Osteocyte (in vitro differentiated cells): Measurements from ENCODE around the gene MCTP2. TPM values are rescaled to one million over a fixed set of nuclear protein-coding genes. Genes with fewer than 3 reads are reported as not detected.

ENCODE experiments used
- DNase-seq: peaks from one replicate; pipeline ENCODE4 v3.0.0; 2021; ENCODE audit warnings: mixed read lengths; ENCODE audit not compliant: unreplicated experiment; ENCODE audit errors: extremely low spot score
- H3K27ac Mint-ChIP-seq: one replicate; pipeline ENCODE4 v1.8.0; 2021; ENCODE audit warnings: mild to moderate bottlenecking, mixed read lengths; ENCODE audit not compliant: unreplicated experiment
- H3K27me3 Mint-ChIP-seq: one replicate; pipeline ENCODE4 v1.8.0; 2021; ENCODE audit warnings: mixed read lengths; ENCODE audit not compliant: unreplicated experiment
- H3K36me3 Mint-ChIP-seq: one replicate; pipeline ENCODE4 v1.8.0; 2021; ENCODE audit warnings: mixed read lengths; ENCODE audit not compliant: unreplicated experiment
- H3K4me1 Mint-ChIP-seq: one replicate; pipeline ENCODE4 v1.8.0; 2021; ENCODE audit warnings: mixed read lengths; ENCODE audit not compliant: unreplicated experiment
- H3K4me3 Mint-ChIP-seq: one replicate; pipeline ENCODE4 v1.8.0; 2021; ENCODE audit warnings: mild to moderate bottlenecking, moderate library complexity, mixed read lengths; ENCODE audit not compliant: unreplicated experiment
- H3K9me3 Mint-ChIP-seq: one replicate; pipeline ENCODE4 v1.8.0; 2021; ENCODE audit warnings: mixed read lengths; ENCODE audit not compliant: unreplicated experiment
- CTCF ChIP-seq: fragments of 200-600 bp; sonication (generic); IDR thresholded peaks from 2 replicates; pipeline ENCODE4 v1.5.0; 2021; ENCODE audit warnings: antibody characterized with exemption, mild to moderate bottlenecking, moderate library complexity
- total RNA-seq: library from RNA; stranded (reverse); gene quantifications from 2 replicates; pipeline ENCODE4 v1.2.1, GENCODE V29; 2021

The MCTP2 gene
- total RNA-seq, 1 donor from 2014 or later, result 0.32 TPM

DNA sequence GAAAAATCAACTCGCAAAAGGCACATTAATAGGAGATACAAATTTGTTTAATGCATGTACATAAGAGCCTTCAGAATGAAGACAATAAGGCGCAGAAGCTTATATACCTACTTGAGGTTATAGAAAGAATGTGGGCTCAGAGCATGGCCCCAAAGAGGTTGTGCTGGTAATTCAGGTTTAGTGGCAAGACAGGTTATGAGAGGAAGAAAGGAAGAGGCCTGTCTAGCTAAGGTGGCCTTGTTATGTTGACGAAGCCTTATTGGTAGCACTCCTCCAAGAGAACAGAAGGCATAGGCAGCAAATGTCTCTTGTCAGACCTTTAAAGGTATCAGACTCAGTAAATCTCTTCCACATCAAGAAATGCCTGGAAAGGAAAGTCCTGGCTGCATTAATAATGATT lies 290.8 kb downstream of the MCTP2 start:
- Mint-ChIP-seq H3K4me3 (no peak overlapping the region), H3K9me3 (peaks cover 22% of the 10 kb centered on the region), H3K27me3 (no peaks in the 10 kb centered on the region), H3K4me1 (no peaks in the 10 kb centered on the region), H3K36me3 (no peaks in the 10 kb centered on the region), H3K27ac (no peak overlapping the region)
- no peak for TF ChIP-seq CTCF
- no peak for DNase-seq

DNA sequence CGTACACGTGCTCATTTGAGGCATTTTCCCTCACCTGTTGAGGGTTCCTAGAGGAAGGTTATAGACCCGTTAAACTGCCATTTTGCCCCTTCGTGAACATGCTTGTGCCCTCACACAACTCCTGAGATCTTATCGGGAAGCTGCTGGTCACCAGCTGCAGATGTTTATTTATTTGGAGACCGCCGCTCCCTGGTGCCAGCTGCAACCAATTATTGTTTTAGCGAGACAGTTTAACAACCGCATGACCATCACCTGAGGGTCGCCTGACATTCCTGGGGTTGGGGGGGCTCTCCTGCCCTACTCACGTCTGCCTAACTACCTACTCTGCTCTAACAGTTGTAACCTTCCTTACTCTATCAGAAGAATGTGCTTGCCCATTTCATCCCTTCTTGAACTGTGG lies 292.5 kb downstream of the MCTP2 start:
- no peak for TF ChIP-seq CTCF
- H3K36me3 Mint-ChIP-seq, result no peaks in the 10 kb centered on the region
- no peaks in the 10 kb centered on the region for H3K4me1 Mint-ChIP-seq
- H3K9me3 Mint-ChIP-seq, result peaks cover 26% of the 10 kb centered on the region
- H3K27me3 Mint-ChIP-seq, result no peaks in the 10 kb centered on the region
- H3K4me3 Mint-ChIP-seq, result no peak overlapping the region
- no peak for DNase-seq
- H3K27ac Mint-ChIP-seq, result no peak overlapping the region

- Mint-ChIP-seq H3K27me3 (no peaks in the 10 kb centered on the region), H3K4me3 (no peak overlapping the region), H3K4me1 (no peaks in the 10 kb centered on the region), H3K36me3 (no peaks in the 10 kb centered on the region), H3K27ac (no peak overlapping the region), H3K9me3 (peaks cover 22% of the 10 kb centered on the region)
- no peak for TF ChIP-seq CTCF
- DNase-seq, result no peak
These were observed 293.2 kb downstream of the MCTP2 start for GRCh38 chr15:94524565-94524964.

GRCh38 chr15:94526071-94526689 lies 294.8 kb downstream of the MCTP2 start:
- no peak overlapping the region for H3K4me3 Mint-ChIP-seq
- no peaks in the 10 kb centered on the region for H3K36me3 Mint-ChIP-seq
- H3K27ac Mint-ChIP-seq, result no peak overlapping the region
- no peak for DNase-seq
- H3K27me3 Mint-ChIP-seq, result no peaks in the 10 kb centered on the region
- H3K9me3 Mint-ChIP-seq, result peaks cover 17% of the 10 kb centered on the region
- H3K4me1 Mint-ChIP-seq, result no peaks in the 10 kb centered on the region
- no peak for TF ChIP-seq CTCF

- Mint-ChIP-seq H3K9me3 (peaks cover 15% of the 10 kb centered on the region), H3K4me3 (no peak overlapping the region), H3K4me1 (no peaks in the 10 kb centered on the region), H3K36me3 (no peaks in the 10 kb centered on the region), H3K27me3 (no peaks in the 10 kb centered on the region), H3K27ac (no peak overlapping the region)
- no peak for TF ChIP-seq CTCF
- no peak for DNase-seq
These were observed 300.9 kb downstream of the MCTP2 start for GRCh38 chr15:94532226-94532625.
